ENCODE measurements around the gene ABCC5. TPM values are rescaled to one million over a fixed set of nuclear protein-coding genes. Genes with fewer than 3 reads are reported as not detected.
A peak's percentile ranks its signal among the peaks of the same experiment; 100 is the strongest.
"Not testable (repeated sequence)": the region's sequence is repeated elsewhere in the genome, so short reads cannot be mapped to it uniquely, and the experiment has no call there.

ABCC5 gene
- total RNA-seq: 7.2 TPM

DNA sequence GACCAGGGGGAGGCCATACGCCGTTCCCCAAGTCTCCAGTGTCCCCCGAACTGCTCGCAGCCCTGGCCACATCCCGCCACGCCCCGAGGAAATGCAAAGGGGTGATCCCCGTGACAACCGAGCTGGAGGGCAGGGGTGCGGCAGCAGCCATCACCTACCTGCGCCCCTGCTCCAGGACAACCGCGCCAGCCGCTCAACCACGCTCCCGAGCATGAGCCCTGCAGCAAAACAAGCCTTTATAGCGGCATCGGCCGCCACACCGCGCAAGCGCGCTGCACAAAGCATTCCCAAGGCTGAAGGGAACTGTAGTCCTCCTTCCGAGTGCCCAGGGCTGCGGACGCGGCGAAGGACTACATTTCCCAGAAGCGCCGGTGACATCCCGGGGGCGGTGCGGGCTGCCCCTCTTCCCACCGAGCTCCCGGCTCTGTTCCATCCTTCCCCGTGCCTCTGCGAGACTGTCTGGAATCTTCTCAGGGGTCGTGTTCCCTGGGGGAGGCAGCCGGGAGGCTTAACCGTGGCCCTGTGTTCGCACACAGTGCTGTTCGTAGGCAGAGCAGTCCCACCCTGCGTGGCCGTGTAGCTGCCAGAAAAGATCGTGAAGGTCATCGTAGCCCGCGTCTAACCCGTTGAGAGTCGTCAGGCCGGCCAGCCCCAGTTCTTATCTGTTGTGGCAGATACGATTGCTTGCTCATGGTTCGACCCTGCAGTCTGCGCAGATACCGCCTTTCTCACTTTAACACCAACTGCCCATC, at the start of gene ABCC5:
TSS of gene ABCC5 (minus strand) at position 213 of the 752 bp plus-strand sequence. CDS start 3,492 bp downstream, outside the sequence.
- peak; percentile 94 for DNase-seq (ENCODE audit: low spot score)
- ATAC-seq: peak; percentile 98

DNA sequence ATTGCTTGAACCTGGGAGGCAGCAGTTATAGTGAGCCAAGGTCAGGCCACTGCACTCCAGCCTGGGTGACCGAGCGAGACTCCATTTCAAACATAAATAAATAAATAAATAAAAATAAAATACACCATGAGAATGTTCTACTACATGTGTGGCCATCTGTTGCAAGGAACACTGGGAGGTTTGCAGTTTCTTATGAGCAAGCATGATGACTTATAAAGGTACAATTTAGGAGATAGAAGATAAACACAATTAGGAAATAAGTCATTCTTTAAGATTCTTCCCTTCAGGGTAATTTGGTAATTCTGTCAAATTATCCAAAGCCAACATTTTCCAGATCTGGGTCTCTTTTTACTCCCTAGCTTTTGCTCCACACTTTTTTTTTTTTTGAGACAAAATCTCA, 48.5 kb upstream of the ABCC5 start:
- ATAC-seq (no peak), DNase-seq (ENCODE audit: low spot score) (no peak)

DNA sequence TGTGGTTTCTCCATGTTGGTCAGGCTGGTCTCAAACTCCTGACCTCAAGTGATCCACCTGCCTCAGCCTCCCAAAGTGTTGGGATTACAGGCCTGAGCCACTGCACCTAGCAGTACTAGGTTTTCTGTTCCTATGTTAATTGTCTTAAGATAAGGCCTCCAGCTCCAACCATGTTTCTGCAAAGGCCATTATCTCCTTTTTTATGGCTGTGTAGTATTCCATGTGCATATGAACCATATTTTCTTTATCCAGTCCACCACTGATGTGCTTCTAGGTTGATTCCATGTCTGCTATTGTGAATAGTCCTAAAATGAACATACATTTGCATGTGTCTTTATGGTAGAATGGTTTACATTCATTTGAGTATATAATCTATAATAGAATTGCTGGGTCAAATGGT, 45.0 kb upstream of the ABCC5 start:
- ATAC-seq: no peak

GRCh38 chr3:184059424-184059823, 41.7 kb upstream of the ABCC5 start:
- ATAC-seq: no peak
- no peak for DNase-seq (ENCODE audit: low spot score)

More for the DNA sequence above, 45.0 kb upstream of the ABCC5 start:
- no peak for DNase-seq (ENCODE audit: low spot score)

DNA sequence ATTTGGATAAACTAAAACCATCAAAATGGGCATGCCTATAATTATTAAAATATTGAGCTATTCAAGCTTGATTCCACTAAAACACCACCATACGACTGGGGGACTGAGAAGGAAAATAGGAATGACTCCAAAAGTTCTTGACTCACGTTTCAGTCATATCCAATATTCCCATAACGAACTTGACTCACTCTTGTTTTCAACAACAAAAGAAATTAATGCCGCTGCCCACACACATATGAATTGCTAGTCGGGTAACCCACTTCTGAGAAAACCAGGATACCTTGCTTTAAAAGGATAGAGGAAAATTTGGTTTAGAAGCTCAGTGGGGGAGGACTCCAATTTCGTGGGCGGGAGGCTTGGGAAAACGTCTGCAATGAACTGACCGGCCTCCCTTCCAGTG, 40.3 kb upstream of the ABCC5 start:
- ATAC-seq: no peak
- DNase-seq (ENCODE audit: low spot score): no peak

GRCh38 chr3:184052767-184053166, 35.1 kb upstream of the ABCC5 start, which contains the start of gene HTR3C:
Gene HTR3C (plus strand): TSS chr3:184053047. CDS start chr3:184053081, 34 bp downstream.
- no peak for DNase-seq (ENCODE audit: low spot score)
- no peak for ATAC-seq

DNA sequence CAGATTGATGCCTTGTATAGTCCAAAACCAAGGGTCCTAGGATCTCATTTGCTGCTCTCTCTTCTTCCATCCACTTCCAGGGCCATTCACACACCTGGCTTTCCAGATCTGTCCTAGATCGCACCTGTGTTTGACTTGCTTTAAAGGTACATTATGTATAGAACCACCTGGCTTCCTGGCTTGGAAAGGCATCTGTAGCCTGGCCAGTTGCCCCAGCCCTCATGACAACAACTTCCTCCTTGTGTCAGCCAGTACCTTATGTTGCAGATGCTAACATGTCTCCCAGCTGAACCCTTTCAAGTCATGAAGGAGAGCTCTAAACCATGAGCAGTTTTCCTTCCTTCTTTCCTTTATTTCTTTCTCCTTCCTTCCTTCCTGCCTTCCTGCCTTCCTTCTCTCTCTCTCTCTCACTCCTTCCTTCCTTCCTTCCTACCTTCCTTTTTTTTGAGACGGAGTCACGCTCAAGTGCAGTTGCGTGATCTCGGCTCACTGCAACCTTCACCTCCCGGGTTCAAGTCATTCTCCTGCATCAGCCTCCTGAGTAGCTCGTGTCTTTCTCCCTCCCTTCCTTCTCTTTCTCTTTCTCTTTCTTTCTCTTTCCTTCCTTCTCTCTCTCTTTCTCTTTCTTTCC, 32.6 kb upstream of the ABCC5 start:
- ATAC-seq: no peak
- DNase-seq (ENCODE audit: low spot score): no peak

DNA sequence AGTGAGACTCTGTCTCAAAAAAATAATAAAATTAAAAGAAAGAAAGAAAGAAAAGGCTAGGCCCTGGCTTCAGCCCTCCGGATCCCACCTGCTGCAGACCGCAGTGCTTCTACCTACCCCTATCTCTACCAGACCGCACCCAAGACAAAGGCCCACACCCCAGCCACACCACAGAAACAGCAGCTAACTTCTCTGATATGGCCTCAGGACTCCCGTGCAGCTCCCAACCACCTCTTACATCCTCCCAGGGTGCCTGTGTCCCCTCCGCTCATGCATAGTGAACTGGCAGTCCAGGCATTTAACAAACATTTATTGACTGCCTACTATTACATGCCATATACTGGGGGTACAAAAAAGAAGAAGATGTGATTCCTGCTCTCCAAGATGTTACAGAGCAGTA, 28.3 kb upstream of the ABCC5 start:
- ATAC-seq (no peak), DNase-seq (ENCODE audit: low spot score) (no peak)

GRCh38 chr3:184042617-184043016, 24.9 kb upstream of the ABCC5 start:
- ATAC-seq: no peak
- no peak for DNase-seq (ENCODE audit: low spot score)

DNA sequence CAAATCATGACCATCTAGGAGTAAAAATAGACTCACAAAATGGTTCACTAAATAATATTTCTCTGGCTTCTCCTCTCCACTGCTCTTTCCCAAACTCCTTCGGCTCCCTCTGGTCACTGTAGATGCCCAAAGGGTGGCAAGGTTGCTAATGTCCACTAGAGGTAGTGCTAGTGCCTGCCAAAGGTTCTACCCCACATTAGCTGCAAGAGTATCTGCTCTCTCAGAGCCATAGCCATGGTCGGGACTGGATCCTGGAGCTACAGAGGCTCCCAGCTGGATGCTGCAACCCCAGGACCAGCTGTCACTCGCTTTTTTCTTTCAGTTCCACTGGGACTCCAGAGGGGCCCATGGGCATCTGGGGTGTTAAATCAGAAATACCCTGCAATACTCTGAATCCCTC, 22.3 kb upstream of the ABCC5 start:
- peak; percentile 99 for ATAC-seq
- DNase-seq (ENCODE audit: low spot score): peak; percentile 53

- no peak for DNase-seq (ENCODE audit: low spot score)
- ATAC-seq: no peak
These were observed 21.7 kb upstream of the ABCC5 start for GRCh38 chr3:184039414-184039813.

DNA sequence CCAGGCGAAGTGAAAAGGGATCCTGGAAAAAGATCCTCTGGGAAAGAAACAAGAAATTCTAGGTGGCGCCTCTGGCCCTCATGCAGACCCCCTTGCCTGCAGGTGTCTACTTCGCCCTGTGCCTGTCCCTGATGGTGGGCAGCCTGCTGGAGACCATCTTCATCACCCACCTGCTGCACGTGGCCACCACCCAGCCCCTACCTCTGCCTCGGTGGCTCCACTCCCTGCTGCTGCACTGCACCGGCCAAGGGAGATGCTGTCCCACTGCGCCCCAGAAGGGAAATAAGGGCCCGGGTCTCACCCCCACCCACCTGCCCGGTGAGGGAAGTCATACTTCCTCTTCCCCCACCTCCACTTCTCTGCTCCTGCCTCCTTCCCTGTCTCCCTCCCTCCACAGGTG, 20.6 kb upstream of the ABCC5 start:
- not testable (repeated sequence) for DNase-seq (ENCODE audit: low spot score); ATAC-seq

- DNase-seq (ENCODE audit: low spot score) (no peak), ATAC-seq (no peak)
These were observed 20.1 kb upstream of the ABCC5 start for GRCh38 chr3:184037816-184038215.

- no peak for ATAC-seq
- no peak for DNase-seq (ENCODE audit: low spot score)
These were observed 13.6 kb upstream of the ABCC5 start, which contains the start of gene HTR3D for GRCh38 chr3:184031187-184031792. Gene HTR3D (plus strand): TSS chr3:184031742. CDS start chr3:184031742, 0 bp downstream.

GRCh38 chr3:184030536-184030935, 12.9 kb upstream of the ABCC5 start:
- ATAC-seq (no peak), DNase-seq (ENCODE audit: low spot score) (no peak)

DNA sequence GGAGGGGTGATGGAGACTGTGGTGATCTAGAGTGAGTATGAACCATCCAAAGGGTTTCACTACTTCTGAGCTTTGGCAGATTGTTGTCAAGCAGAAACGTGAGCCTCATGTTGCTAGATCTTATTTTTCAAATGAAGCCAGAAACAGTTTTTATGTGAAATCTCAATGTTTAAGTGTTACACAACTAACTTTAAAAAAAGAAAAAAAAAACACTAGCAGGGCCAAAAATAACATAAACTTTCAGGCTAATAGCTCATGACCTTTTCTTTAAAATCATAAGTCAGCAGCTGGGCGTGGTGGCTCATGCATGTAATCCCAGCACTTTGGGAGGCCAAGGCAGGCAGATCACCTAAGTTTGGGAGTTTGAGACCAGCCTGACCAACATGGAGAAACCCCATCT, 11.8 kb upstream of the ABCC5 start:
- DNase-seq (ENCODE audit: low spot score) (no peak), ATAC-seq (no peak)

- not testable (repeated sequence) for DNase-seq (ENCODE audit: low spot score); ATAC-seq
These were observed 10.7 kb upstream of the ABCC5 start for GRCh38 chr3:184028275-184028890.

GRCh38 chr3:184025256-184025655, 7.6 kb upstream of the ABCC5 start:
- DNase-seq (ENCODE audit: low spot score); ATAC-seq: not testable (repeated sequence)

- DNase-seq (ENCODE audit: low spot score): no peak
- ATAC-seq: no peak
These were observed 4.6 kb upstream of the ABCC5 start for GRCh38 chr3:184022323-184022722.

- DNase-seq (ENCODE audit: low spot score) (no peak), ATAC-seq (no peak)
These were observed 815 bp upstream of the ABCC5 start for GRCh38 chr3:184018424-184018973.
